Left ventricle myocardium superior (tissue), 1 donor: ENCODE results near the gene RERGL. TPM values are rescaled to one million over a fixed set of nuclear protein-coding genes. Genes with fewer than 3 reads are reported as not detected.
"Not testable (repeated sequence)": the region's sequence is repeated elsewhere in the genome, so short reads cannot be mapped to it uniquely, and the experiment has no call there.

Experiments used
- ATAC-seq: fragments of 200-7000 bp; cut with Tn5 transposase; one replicate; pipeline ENCODE4 v1.9.1; 2020; ENCODE audit warnings: mild to moderate bottlenecking, moderate library complexity
- DNase-seq: peaks from one replicate; pipeline ENCODE4 v3.0.0-alpha.2; 2020
- intact Hi-C: fragments of 100-400 bp; cut with micrococcal nuclease; formaldehyde crosslinking; loops from one replicate; pipeline ENCODE4 v1.11.0; 2022
- total RNA-seq: library from RNA; stranded (reverse); fragmentation: NEBNext Ultra II Directional; extraction: Animal tissue kit (Norgen Biotek cat#: 25700); gene quantifications from one replicate; pipeline ENCODE4 v1.2.1, GENCODE V29; 2021
- donor health status: DM: no; HTN: yes; CAD: no; lungs with severe emphysema.

Gene RERGL
- total RNA-seq, 1 donor from 2014 or later: 0.94 TPM

GRCh38 chr12:18040060-18040742, 49.8 kb downstream of the RERGL start:
- DNase-seq, intact Hi-C loops, ATAC-seq: not testable (repeated sequence)

Other genes starting within 250 kb of the RERGL start
- not detected for gene PIK3C2G, start 171.3 kb upstream of the RERGL start, total RNA-seq